Suprapubic skin (tissue), 4 donors: ENCODE measurements around the gene SIVA1.

ENCODE experiments used
- CTCF ChIP-seq, 2 donors: fragments of 200-600 bp in 1 of 2; fragments of 450-650 bp in 1 of 2; sonication (generic) in 1 of 2; IDR thresholded peaks; one replicate each; pipeline ENCODE4 v1.5.1; 2016 to 2019; ENCODE audit warnings: antibody characterized with exemption in 2 of 2, mild to moderate bottlenecking in 1 of 2, moderate library complexity in 1 of 2
- EP300 ChIP-seq: sonication (generic); formaldehyde crosslinking; IDR thresholded peaks from one replicate; pipeline ENCODE4 v1.6.1; 2017; ENCODE audit warnings: antibody characterized with exemption
- POLR2A ChIP-seq, 2 donors: fragments of 450-650 bp; IDR thresholded peaks; one replicate each; pipeline ENCODE4 v1.6.1; 2017; ENCODE audit warnings: antibody characterized with exemption in 2 of 2, mild to moderate bottlenecking in 2 of 2, moderate library complexity in 2 of 2
- POLR2AphosphoS5 ChIP-seq, 3 donors: sonication (generic); formaldehyde crosslinking; IDR thresholded peaks; one replicate each; pipeline ENCODE4 v1.6.1; 2017; ENCODE audit warnings: antibody characterized with exemption in 3 of 3

- no peak for TF ChIP-seq POLR2A (IDR thresholded peaks at IDR 0.05)
- no peak for TF ChIP-seq CTCF (IDR thresholded peaks at IDR 0.05)
- no peak for TF ChIP-seq EP300
- TF ChIP-seq POLR2AphosphoS5 (IDR thresholded peaks at IDR 0.05) = no peak
These were observed 9.2 kb upstream of the SIVA1 start for GRCh38 chr14:104743461-104744380.
